Panc1 (cell line): ENCODE results near the gene GLRA3. TPM values are rescaled to one million over a fixed set of nuclear protein-coding genes. Genes with fewer than 3 reads are reported as not detected.

Experiments
- ATAC-seq: fragments of 200-7000 bp; cut with Tn5 transposase; 2 replicates; pipeline ENCODE4 v1.9.1; 2020; ENCODE audit warnings: mild to moderate bottlenecking, moderate library complexity
- BruUV-seq: library from RNA; stranded (reverse); fragments of 400-500 nt; replicated peaks from 2 replicates; lab custom pipeline; 2021; lab: Mats Ljungman, UMichigan
- CTCF ChIA-PET: fragments of 300-600 bp; sonication (Branson Sonifier 250); formaldehyde crosslinking; loops from one replicate; lab custom pipeline; 2022; ENCODE audit warnings: antibody characterized with exemption; lab: Charles Lee
- POLR2A ChIA-PET: fragments of 300-600 bp; sonication (Branson Sonifier 250); formaldehyde crosslinking; loops from one replicate; lab custom pipeline; 2022; ENCODE audit warnings: antibody characterized with exemption; lab: Charles Lee
- DNase-seq: peaks from one replicate; pipeline ENCODE4 v3.0.0-alpha.2; 2010; ENCODE audit warnings: low read depth, low spot score
- H3K27ac ChIP-seq: 2 replicates; pipeline ENCODE4 v1.5.1; 2011; ENCODE audit warnings: mild to moderate bottlenecking, low read length, inconsistent platforms
- H3K27me3 ChIP-seq: fragments of 200-500 bp; sonication (Bioruptor generic); 2 replicates; pipeline ENCODE4 v1.6.0; 2014; ENCODE audit warnings: low read length, inconsistent platforms; ENCODE audit not compliant: control insufficient read depth, insufficient read depth
- H3K36me3 ChIP-seq: fragments of 200-500 bp; sonication (Bioruptor generic); 2 replicates; pipeline ENCODE4 v1.5.1; 2014; ENCODE audit warnings: inconsistent platforms, mild to moderate bottlenecking, low read length, moderate library complexity; ENCODE audit not compliant: control insufficient read depth, insufficient read depth
- H3K4me1 ChIP-seq: 2 replicates; pipeline ENCODE4 v1.5.1; 2011; ENCODE audit warnings: inconsistent platforms, mild to moderate bottlenecking, low read length, moderate library complexity; ENCODE audit not compliant: control insufficient read depth, insufficient read depth
- H3K4me3 ChIP-seq, 2 experiments: 2 replicates each; pipeline ENCODE4 v1.5.1; 2011 to 2012; ENCODE audit warnings: low read depth in 2 of 2, low read length in 2 of 2, mild to moderate bottlenecking in 2 of 2, inconsistent platforms in 1 of 2, moderate library complexity in 1 of 2
- H3K9me3 ChIP-seq: fragments of 200-500 bp; sonication (Bioruptor generic); 2 replicates; pipeline ENCODE4 v1.5.1; 2014; ENCODE audit warnings: low read depth, mild to moderate bottlenecking, inconsistent platforms, low read length, moderate library complexity; ENCODE audit not compliant: control insufficient read depth, insufficient read depth
- POLR2AphosphoS5 ChIP-seq: IDR thresholded peaks from 2 replicates; pipeline ENCODE4 v1.6.1; 2012; ENCODE audit warnings: mild to moderate bottlenecking, low read depth, low read length, moderate library complexity
- SIN3A ChIP-seq: IDR thresholded peaks from 2 replicates; pipeline ENCODE4 v1.6.1; 2012; ENCODE audit warnings: low read depth, mild to moderate bottlenecking, low read length, moderate library complexity, borderline replicate concordance; ENCODE audit not compliant: insufficient read depth
- TCF7L2 ChIP-seq: IDR thresholded peaks from 2 replicates; pipeline ENCODE4 v1.6.1; 2011; ENCODE audit warnings: mild to moderate bottlenecking, low read depth, low read length, inconsistent platforms
- in situ Hi-C: cut with HindIII; loops from 2 replicates; pipeline ENCODE4 v1.10.0; 2016; ENCODE audit warnings: low sequenced_read_pairs, low pct_unique_long_range_greater_than_20kb
- intact Hi-C: fragments of 100-400 bp; cut with micrococcal nuclease; formaldehyde crosslinking; loops from one replicate; pipeline ENCODE4 v1.10.0; 2022; ENCODE audit not compliant: unreplicated experiment
- total RNA-seq: library from RNA; stranded (reverse); gene quantifications from one replicate; pipeline ENCODE4 v1.2.1, GENCODE V29; 2021; ENCODE audit not compliant: unreplicated experiment
- TF ChIP-seq, protein P1 (sequence below), 2 experiments: IDR thresholded peaks; 2 replicates each; pipeline ENCODE4 v1.6.1; 2011 to 2012; ENCODE audit warnings: low read depth in 2 of 2, control low read depth in 1 of 2, low read length in 1 of 2, mild to moderate bottlenecking in 1 of 2, moderate library complexity in 1 of 2; ENCODE audit not compliant: insufficient read depth in 1 of 2
- TF ChIP-seq, protein P2 (sequence below): fragments of 450-650 bp; IDR thresholded peaks from 2 replicates; pipeline ENCODE4 v1.5.1; 2017; ENCODE audit warnings: mild to moderate bottlenecking

Gene GLRA3
- total RNA-seq, 1 experiment from 2014 or later: not detected

- TF ChIP-seq, protein P1, sequence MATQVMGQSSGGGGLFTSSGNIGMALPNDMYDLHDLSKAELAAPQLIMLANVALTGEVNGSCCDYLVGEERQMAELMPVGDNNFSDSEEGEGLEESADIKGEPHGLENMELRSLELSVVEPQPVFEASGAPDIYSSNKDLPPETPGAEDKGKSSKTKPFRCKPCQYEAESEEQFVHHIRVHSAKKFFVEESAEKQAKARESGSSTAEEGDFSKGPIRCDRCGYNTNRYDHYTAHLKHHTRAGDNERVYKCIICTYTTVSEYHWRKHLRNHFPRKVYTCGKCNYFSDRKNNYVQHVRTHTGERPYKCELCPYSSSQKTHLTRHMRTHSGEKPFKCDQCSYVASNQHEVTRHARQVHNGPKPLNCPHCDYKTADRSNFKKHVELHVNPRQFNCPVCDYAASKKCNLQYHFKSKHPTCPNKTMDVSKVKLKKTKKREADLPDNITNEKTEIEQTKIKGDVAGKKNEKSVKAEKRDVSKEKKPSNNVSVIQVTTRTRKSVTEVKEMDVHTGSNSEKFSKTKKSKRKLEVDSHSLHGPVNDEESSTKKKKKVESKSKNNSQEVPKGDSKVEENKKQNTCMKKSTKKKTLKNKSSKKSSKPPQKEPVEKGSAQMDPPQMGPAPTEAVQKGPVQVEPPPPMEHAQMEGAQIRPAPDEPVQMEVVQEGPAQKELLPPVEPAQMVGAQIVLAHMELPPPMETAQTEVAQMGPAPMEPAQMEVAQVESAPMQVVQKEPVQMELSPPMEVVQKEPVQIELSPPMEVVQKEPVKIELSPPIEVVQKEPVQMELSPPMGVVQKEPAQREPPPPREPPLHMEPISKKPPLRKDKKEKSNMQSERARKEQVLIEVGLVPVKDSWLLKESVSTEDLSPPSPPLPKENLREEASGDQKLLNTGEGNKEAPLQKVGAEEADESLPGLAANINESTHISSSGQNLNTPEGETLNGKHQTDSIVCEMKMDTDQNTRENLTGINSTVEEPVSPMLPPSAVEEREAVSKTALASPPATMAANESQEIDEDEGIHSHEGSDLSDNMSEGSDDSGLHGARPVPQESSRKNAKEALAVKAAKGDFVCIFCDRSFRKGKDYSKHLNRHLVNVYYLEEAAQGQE (IDR thresholded peaks at IDR 0.05; ENCODE audit: insufficient read depth in 1 of 2, low read depth in 2 of 2, low read length in 1 of 2): no peak
- no peak for TF ChIP-seq POLR2AphosphoS5
- TF ChIP-seq, protein P2, sequence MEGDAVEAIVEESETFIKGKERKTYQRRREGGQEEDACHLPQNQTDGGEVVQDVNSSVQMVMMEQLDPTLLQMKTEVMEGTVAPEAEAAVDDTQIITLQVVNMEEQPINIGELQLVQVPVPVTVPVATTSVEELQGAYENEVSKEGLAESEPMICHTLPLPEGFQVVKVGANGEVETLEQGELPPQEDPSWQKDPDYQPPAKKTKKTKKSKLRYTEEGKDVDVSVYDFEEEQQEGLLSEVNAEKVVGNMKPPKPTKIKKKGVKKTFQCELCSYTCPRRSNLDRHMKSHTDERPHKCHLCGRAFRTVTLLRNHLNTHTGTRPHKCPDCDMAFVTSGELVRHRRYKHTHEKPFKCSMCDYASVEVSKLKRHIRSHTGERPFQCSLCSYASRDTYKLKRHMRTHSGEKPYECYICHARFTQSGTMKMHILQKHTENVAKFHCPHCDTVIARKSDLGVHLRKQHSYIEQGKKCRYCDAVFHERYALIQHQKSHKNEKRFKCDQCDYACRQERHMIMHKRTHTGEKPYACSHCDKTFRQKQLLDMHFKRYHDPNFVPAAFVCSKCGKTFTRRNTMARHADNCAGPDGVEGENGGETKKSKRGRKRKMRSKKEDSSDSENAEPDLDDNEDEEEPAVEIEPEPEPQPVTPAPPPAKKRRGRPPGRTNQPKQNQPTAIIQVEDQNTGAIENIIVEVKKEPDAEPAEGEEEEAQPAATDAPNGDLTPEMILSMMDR: no peak
- no peak for TF ChIP-seq TCF7L2
- H3K36me3 ChIP-seq: no peaks in the 10 kb centered on the region
- no peak overlapping the region for H3K4me3 ChIP-seq
- no peaks in the 10 kb centered on the region for H3K4me1 ChIP-seq
- no peaks in the 10 kb centered on the region for H3K27me3 ChIP-seq
- intact Hi-C loops: no loop called here
- no peak overlapping the region for H3K27ac ChIP-seq
- DNase-seq: no peak
- ChIA-PET CTCF (no interaction called here), POLR2A (no interaction called here)
- BruUV-seq: no TSS peak
- H3K9me3 ChIP-seq: no peaks in the 10 kb centered on the region
- in situ Hi-C loops: no loop called here
- ATAC-seq: no peak
Measured at GRCh38 chr4:174746710-174747109, 82.3 kb downstream of the GLRA3 start.

GRCh38 chr4:174742561-174742960, 86.5 kb downstream of the GLRA3 start:
- no peaks in the 10 kb centered on the region for H3K27me3 ChIP-seq
- no peaks in the 10 kb centered on the region for H3K36me3 ChIP-seq
- POLR2A ChIA-PET: interaction anchor here (0.5 kb wide), 1 partner anchor 76 kb away, joined by 4 read pairs; no protein-coding TSS in a partner anchor
- ATAC-seq (no peak), DNase-seq (no peak)
- no TSS peak for BruUV-seq
- no peak overlapping the region for H3K27ac ChIP-seq
- in situ Hi-C loops (no loop called here), intact Hi-C loops (no loop called here)
- CTCF ChIA-PET: no interaction called here
- H3K4me3 ChIP-seq: no peak overlapping the region
- no peaks in the 10 kb centered on the region for H3K9me3 ChIP-seq
- H3K4me1 ChIP-seq: no peaks in the 10 kb centered on the region
- TF ChIP-seq TCF7L2 (no peak), POLR2AphosphoS5 (no peak), SIN3A (no peak)
- TF ChIP-seq, protein P1 (IDR thresholded peaks at IDR 0.05; ENCODE audit: insufficient read depth in 1 of 2, low read depth in 2 of 2, low read length in 1 of 2): no peak
- TF ChIP-seq, protein P2: no peak
